ENCODE measurements around the gene VEGFA. TPM values are rescaled to one million over a fixed set of nuclear protein-coding genes. Genes with fewer than 3 reads are reported as not detected.

The VEGFA gene
- total RNA-seq, 1 donor from 2014 or later: 31.2 TPM

- Mint-ChIP-seq H3K9me3 (no peaks in the 10 kb centered on the region), H3K4me1 (no peaks in the 10 kb centered on the region), H3K27me3 (ENCODE audit: low read depth) (peaks cover 5% of the 10 kb centered on the region), H3K27ac (ENCODE audit: unreplicated experiment) (no peak overlapping the region), H3K36me3 (ENCODE audit: low read depth) (no peaks in the 10 kb centered on the region), H3K4me3 (no peak overlapping the region)
- no peak for TF ChIP-seq CTCF (conservative IDR thresholded peaks at IDR 0.05)
- DNase-seq (ENCODE audit: low read depth, low spot score): no peak
Observed at GRCh38 chr6:43819958-43820357, 49.9 kb downstream of the VEGFA start.

DNA sequence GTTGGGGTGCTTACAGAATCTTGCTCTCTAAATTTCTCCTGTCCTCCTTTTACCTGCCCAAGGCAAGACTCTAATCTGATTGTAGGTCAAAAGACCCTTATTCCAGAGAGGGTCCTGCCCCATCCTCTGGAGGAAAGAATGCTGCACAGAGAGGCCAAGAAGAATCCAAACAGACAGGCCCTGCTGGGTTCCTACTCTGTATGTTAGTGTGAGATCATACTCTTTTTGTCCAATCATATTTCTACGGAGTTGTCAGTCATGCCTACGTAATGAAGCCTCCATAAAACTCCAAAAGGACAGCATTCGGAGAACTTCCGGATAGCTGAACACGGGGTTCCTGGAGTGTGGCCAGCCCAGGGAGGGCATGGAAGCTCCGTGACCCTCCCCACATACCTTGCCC is 50.5 kb downstream of the VEGFA start:
- Mint-ChIP-seq H3K36me3 (ENCODE audit: low read depth) (no peaks in the 10 kb centered on the region), H3K27me3 (ENCODE audit: low read depth) (peaks cover 5% of the 10 kb centered on the region), H3K27ac (ENCODE audit: unreplicated experiment) (no peak overlapping the region), H3K4me3 (no peak overlapping the region), H3K9me3 (no peaks in the 10 kb centered on the region), H3K4me1 (no peaks in the 10 kb centered on the region)
- DNase-seq (ENCODE audit: low read depth, low spot score): no peak
- TF ChIP-seq CTCF (conservative IDR thresholded peaks at IDR 0.05): no peak

- H3K27me3 Mint-ChIP-seq (ENCODE audit: low read depth): peaks cover 5% of the 10 kb centered on the region
- H3K4me3 Mint-ChIP-seq: no peak overlapping the region
- DNase-seq (ENCODE audit: low read depth, low spot score): no peak
- H3K4me1 Mint-ChIP-seq: no peaks in the 10 kb centered on the region
- H3K36me3 Mint-ChIP-seq (ENCODE audit: low read depth): no peaks in the 10 kb centered on the region
- H3K9me3 Mint-ChIP-seq: no peaks in the 10 kb centered on the region
- no peak for TF ChIP-seq CTCF (conservative IDR thresholded peaks at IDR 0.05)
- no peak overlapping the region for H3K27ac Mint-ChIP-seq (ENCODE audit: unreplicated experiment)
Observed at GRCh38 chr6:43821101-43821886, 51.3 kb downstream of the VEGFA start.

DNA sequence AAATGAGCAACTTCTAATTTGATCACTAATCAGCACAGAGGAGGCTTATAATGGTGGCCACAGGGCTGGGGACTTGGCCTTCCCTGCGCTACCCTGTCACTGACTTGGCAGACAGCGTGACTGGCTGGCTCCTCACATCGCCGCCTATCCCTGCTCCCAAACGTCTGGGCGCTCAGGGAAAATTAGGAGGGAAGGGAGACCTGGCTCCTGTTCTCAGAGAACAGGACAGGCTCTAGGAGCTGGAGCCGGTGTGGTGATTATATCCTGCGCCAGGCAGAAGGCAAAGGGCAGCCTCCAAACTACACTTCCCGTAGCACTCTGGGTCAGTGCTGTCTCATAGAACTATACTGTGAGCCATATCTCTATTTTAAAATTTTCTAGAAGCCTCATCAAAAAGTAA is 53.4 kb downstream of the VEGFA start:
- H3K4me1 Mint-ChIP-seq: no peaks in the 10 kb centered on the region
- H3K4me3 Mint-ChIP-seq: no peak overlapping the region
- no peak for DNase-seq (ENCODE audit: low read depth, low spot score)
- H3K36me3 Mint-ChIP-seq (ENCODE audit: low read depth): no peaks in the 10 kb centered on the region
- no peak overlapping the region for H3K27ac Mint-ChIP-seq (ENCODE audit: unreplicated experiment)
- H3K9me3 Mint-ChIP-seq: no peaks in the 10 kb centered on the region
- peaks cover 5% of the 10 kb centered on the region for H3K27me3 Mint-ChIP-seq (ENCODE audit: low read depth)
- no peak for TF ChIP-seq CTCF (conservative IDR thresholded peaks at IDR 0.05)

DNA sequence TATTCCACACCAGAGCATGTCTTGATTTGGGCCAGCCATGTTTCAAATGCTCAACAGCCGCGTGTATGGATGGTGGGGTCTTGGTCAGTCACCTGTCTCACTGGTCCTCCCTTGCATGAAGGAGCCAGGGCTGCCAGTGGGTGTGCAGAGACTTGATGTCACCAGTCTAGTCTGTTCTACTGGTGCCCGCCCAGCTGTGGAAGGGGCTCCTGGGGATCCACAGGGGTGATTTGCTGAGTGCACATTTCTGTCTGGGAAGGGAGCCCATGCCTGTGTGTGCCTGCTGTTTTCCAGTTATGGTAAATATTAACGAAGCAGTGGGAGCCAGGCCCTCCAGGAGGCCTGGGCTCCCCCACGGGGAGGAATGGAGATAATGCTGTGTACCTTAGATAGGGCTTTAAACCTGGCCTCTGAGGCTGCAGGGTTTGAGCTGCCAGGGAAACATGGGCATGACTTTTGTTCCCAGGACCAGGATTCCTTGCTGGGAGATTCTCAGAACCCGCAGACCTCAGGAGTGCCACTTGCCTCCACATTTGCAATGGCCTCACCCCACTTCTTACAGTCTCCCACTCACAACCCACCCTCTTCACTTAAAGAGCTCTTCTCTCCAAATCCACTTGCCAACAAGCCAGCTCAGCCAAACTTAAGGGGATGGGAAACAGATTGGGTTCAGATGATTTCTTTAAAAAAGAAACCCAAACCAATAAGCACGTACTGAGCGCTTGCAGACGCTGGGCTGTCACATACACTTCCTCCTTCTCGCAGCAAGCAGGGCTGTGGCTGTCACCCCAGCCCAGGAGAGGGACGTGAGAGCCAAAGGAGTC is 54.1 kb downstream of the VEGFA start:
- H3K4me3 Mint-ChIP-seq: no peak overlapping the region
- no peak for TF ChIP-seq CTCF (conservative IDR thresholded peaks at IDR 0.05)
- no peaks in the 10 kb centered on the region for H3K36me3 Mint-ChIP-seq (ENCODE audit: low read depth)
- H3K9me3 Mint-ChIP-seq: no peaks in the 10 kb centered on the region
- no peaks in the 10 kb centered on the region for H3K4me1 Mint-ChIP-seq
- DNase-seq (ENCODE audit: low read depth, low spot score): no peak
- H3K27me3 Mint-ChIP-seq (ENCODE audit: low read depth): peaks cover 5% of the 10 kb centered on the region
- H3K27ac Mint-ChIP-seq (ENCODE audit: unreplicated experiment): no peak overlapping the region
